Epithelial cell of proximal tubule (primary cell): ENCODE measurements around the gene TLDC2. TPM values are rescaled to one million over a fixed set of nuclear protein-coding genes. Genes with fewer than 3 reads are reported as not detected.
A peak's percentile ranks its signal among the peaks of the same experiment; 100 is the strongest.

Source experiments
- DNase-seq: peaks from one replicate; pipeline ENCODE4 v3.0.0-alpha.2; 2011; ENCODE audit warnings: low read depth
- H3K4me3 ChIP-seq: 2 replicates; pipeline ENCODE4 v1.5.1; 2011; ENCODE audit warnings: low read depth, mild to moderate bottlenecking, low read length
- total RNA-seq: library from RNA; depleted of rRNA; stranded (reverse); fragments of >200 nt; gene quantifications from 2 replicates; pipeline ENCODE4 v1.2.3, GENCODE V29; 2015
- TF ChIP-seq, protein P1 (sequence below): conservative IDR thresholded peaks from 2 replicates; pipeline ENCODE4 v1.5.1; 2012; ENCODE audit warnings: low read depth, mild to moderate bottlenecking, low read length

TLDC2 gene
- total RNA-seq, 1 donor from 2014 or later: 0.17 TPM

- TF ChIP-seq, protein P1, sequence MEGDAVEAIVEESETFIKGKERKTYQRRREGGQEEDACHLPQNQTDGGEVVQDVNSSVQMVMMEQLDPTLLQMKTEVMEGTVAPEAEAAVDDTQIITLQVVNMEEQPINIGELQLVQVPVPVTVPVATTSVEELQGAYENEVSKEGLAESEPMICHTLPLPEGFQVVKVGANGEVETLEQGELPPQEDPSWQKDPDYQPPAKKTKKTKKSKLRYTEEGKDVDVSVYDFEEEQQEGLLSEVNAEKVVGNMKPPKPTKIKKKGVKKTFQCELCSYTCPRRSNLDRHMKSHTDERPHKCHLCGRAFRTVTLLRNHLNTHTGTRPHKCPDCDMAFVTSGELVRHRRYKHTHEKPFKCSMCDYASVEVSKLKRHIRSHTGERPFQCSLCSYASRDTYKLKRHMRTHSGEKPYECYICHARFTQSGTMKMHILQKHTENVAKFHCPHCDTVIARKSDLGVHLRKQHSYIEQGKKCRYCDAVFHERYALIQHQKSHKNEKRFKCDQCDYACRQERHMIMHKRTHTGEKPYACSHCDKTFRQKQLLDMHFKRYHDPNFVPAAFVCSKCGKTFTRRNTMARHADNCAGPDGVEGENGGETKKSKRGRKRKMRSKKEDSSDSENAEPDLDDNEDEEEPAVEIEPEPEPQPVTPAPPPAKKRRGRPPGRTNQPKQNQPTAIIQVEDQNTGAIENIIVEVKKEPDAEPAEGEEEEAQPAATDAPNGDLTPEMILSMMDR: no peak
- no peak overlapping the region for H3K4me3 ChIP-seq
- DNase-seq: no peak
Measured at GRCh38 chr20:36859282-36859555, 16.7 kb upstream of the TLDC2 start.

DNA sequence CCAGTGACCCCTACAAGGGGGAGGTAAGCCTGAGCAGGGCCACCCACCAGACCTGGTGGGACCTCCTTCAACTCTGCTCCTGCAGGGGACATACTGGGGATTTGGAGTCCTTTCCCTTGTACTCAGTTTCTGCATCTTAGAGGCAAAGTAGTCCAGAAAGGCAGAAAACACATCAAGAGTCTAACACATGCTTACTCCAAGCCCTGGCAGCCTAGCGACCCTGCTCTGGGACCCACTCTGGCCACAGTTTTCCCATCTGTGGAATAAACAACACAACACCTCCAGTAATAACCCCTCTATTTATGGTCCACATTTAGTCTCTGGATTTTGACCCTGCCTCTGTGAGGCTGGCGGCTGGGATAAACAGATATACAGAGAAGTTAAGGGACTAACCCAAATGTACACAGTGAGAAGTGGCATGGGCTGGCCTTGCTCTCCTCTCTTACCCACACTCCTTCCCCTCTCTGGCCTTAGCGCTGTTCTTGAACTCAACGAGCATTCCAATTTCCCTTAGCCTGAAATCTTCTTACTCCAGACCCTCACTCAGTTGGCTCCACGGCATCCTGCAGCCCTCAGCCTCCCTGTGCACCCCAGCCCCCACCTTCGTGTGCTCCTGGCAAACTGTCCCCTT lies 16.1 kb upstream of the TLDC2 start:
- no peak overlapping the region for H3K4me3 ChIP-seq
- TF ChIP-seq, protein P1: no peak
- no peak for DNase-seq

GRCh38 chr20:36860339-36860738 lies 15.6 kb upstream of the TLDC2 start:
- TF ChIP-seq, protein P1: no peak
- DNase-seq: no peak
- no peak overlapping the region for H3K4me3 ChIP-seq

DNA sequence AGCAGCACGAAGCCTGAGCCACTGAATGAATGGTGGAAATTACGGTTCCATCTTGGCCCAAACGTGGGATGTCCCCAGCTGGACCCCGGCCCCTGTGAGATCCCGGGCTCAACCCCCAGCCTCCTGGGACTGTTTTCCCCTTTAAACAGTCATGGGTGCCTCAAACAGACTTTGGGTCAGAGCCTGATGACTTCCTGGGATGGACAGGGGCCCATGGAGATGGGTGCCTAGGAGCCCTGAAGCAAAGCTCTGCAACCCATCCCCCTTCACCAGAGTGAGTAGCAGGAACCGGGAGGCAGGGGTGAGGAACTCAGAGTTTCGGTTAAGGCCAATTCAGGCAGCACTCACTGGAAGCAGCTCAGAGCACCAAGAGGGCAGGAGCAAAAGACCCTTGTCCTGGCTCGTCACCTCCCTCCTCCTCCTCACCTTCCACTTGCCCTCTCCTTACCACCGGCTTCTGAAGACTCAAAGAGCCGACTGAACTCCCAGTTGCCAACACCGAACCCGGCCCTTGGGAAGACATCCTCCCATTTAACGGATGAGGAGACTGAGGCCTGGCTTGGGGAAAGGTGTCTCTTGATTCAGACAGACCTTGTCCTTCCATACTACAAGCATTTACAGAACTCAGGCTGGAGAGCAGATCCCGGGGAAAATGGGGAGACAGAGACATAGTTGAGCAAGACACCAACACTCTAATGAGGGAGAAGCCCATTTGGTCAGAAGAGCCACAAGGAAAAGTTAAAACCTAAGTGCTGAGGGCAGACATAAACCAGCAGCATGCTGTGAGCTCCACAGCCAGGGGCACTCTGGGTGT lies 14.9 kb upstream of the TLDC2 start:
- DNase-seq: no peak
- H3K4me3 ChIP-seq: peak overlapping the region; percentile 70
- TF ChIP-seq, protein P1: no peak

- TF ChIP-seq, protein P1: no peak
- H3K4me3 ChIP-seq: peak overlapping the region; percentile 70
- DNase-seq: no peak
Measured at GRCh38 chr20:36861625-36861874, 14.4 kb upstream of the TLDC2 start.

- TF ChIP-seq, protein P1: no peak
- H3K4me3 ChIP-seq: peak overlapping the region; percentile 70
- no peak for DNase-seq
Measured at GRCh38 chr20:36861875-36862801, 13.8 kb upstream of the TLDC2 start.
